PFSK-1 (cell line): ENCODE results near the gene LRP3.

Experiments used
- POLR2AphosphoS5 ChIP-seq: IDR thresholded peaks from 2 replicates; pipeline ENCODE4 v1.6.1; 2012; ENCODE audit warnings: low read depth, mild to moderate bottlenecking, control low read depth, low read length, moderate library complexity
- SIN3A ChIP-seq: IDR thresholded peaks from 2 replicates; pipeline ENCODE4 v1.6.1; 2012; ENCODE audit warnings: mild to moderate bottlenecking, low read length, moderate library complexity, borderline replicate concordance; ENCODE audit not compliant: insufficient read depth

- no peak for TF ChIP-seq POLR2AphosphoS5
- no peak for TF ChIP-seq SIN3A
Observed at GRCh38 chr19:33159893-33160292, 34.2 kb upstream of the LRP3 start.
